ENCODE data around the gene CDK13. TPM values are rescaled to one million over a fixed set of nuclear protein-coding genes. Genes with fewer than 3 reads are reported as not detected.

CDK13 gene
- total RNA-seq, 1 donor from 2014 or later: 68.6 TPM

- intact Hi-C loops (cut with DNase I): no loop called here
- H3K27ac ChIP-seq: no peak overlapping the region
- peaks cover 0 to 19% of the 10 kb centered on the region in 2 donors for H3K36me3 ChIP-seq
- no peaks in the 10 kb centered on the region for H3K27me3 ChIP-seq
- H3K4me1 ChIP-seq: no peaks in the 10 kb centered on the region
- no peaks in the 10 kb centered on the region for H3K9me3 ChIP-seq
- no peak overlapping the region for H3K4me3 ChIP-seq
- TF ChIP-seq, protein P1, sequence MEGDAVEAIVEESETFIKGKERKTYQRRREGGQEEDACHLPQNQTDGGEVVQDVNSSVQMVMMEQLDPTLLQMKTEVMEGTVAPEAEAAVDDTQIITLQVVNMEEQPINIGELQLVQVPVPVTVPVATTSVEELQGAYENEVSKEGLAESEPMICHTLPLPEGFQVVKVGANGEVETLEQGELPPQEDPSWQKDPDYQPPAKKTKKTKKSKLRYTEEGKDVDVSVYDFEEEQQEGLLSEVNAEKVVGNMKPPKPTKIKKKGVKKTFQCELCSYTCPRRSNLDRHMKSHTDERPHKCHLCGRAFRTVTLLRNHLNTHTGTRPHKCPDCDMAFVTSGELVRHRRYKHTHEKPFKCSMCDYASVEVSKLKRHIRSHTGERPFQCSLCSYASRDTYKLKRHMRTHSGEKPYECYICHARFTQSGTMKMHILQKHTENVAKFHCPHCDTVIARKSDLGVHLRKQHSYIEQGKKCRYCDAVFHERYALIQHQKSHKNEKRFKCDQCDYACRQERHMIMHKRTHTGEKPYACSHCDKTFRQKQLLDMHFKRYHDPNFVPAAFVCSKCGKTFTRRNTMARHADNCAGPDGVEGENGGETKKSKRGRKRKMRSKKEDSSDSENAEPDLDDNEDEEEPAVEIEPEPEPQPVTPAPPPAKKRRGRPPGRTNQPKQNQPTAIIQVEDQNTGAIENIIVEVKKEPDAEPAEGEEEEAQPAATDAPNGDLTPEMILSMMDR (IDR thresholded peaks at IDR 0.05): no peak
- DNase-seq (ENCODE audit: low spot score in 2 of 2): no peak
Measured at GRCh38 chr7:40059057-40059456, 109.0 kb downstream of the CDK13 start.

DNA sequence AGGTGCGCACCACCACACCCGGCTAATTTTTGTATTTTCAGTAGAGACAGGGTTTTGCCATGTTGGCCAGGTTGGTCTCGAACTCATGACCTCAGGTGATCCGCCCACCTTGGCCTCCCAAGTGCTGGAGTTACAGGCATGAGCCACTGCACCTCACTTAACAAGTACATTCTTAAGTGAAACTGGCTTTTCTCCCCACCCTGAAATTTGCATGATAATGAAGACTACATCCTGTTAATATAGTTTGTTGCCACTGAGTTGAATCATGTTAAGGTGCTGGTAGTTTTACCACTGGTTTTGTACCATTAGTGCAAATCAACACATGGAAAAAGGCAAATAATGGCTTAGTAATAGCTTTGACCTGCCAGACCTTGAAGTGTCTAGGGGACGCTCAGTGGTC, 122.2 kb downstream of the CDK13 start:
- intact Hi-C loops (cut with DNase I): no loop called here
- TF ChIP-seq, protein P1 (IDR thresholded peaks at IDR 0.05): no peak
- H3K27me3 ChIP-seq: no peaks in the 10 kb centered on the region
- no peak overlapping the region for H3K27ac ChIP-seq
- no peak overlapping the region for H3K4me3 ChIP-seq
- no peaks in the 10 kb centered on the region for H3K9me3 ChIP-seq
- no peak for DNase-seq (ENCODE audit: low spot score in 2 of 2)
- H3K4me1 ChIP-seq: no peaks in the 10 kb centered on the region
- H3K36me3 ChIP-seq: peaks cover 0 to 3% of the 10 kb centered on the region in 2 donors

DNA sequence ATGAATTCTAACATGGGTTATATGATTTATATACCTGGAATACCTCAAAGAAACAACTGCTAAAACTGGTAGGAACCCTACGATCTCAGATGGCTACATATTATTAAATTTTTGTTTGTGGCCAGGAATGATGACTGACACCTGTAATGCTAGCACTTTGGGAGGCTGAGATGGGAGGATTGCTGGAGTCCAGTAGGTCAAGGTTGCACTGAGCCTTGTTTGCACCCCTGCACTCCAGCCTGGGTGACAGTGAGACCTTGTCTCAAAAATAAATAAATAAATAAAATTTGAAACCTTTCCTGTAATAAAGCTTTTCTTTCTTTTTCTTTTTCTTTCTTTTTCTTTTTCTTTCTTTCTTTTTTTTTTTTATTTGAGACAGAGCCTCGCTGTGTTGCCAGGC, 123.2 kb downstream of the CDK13 start:
- no peaks in the 10 kb centered on the region for H3K9me3 ChIP-seq
- peaks cover 0 to 2% of the 10 kb centered on the region in 2 donors for H3K36me3 ChIP-seq
- DNase-seq (ENCODE audit: low spot score in 2 of 2): no peak
- intact Hi-C loops (cut with DNase I): no loop called here
- no peak overlapping the region for H3K4me3 ChIP-seq
- TF ChIP-seq, protein P1 (IDR thresholded peaks at IDR 0.05): no peak
- H3K27me3 ChIP-seq: no peaks in the 10 kb centered on the region
- no peaks in the 10 kb centered on the region for H3K4me1 ChIP-seq
- no peak overlapping the region for H3K27ac ChIP-seq

- no peaks in the 10 kb centered on the region for H3K27me3 ChIP-seq
- no peak overlapping the region for H3K4me3 ChIP-seq
- H3K27ac ChIP-seq: no peak overlapping the region
- no peaks in the 10 kb centered on the region for H3K9me3 ChIP-seq
- intact Hi-C loops (cut with DNase I): no loop called here
- TF ChIP-seq, protein P1 (IDR thresholded peaks at IDR 0.05): no peak
- peaks cover 9 to 15% of the 10 kb centered on the region in 2 donors for H3K36me3 ChIP-seq
- H3K4me1 ChIP-seq: no peaks in the 10 kb centered on the region
- no peak for DNase-seq (ENCODE audit: low spot score in 2 of 2)
Measured at GRCh38 chr7:40077849-40078248, 127.8 kb downstream of the CDK13 start.

GRCh38 chr7:40092182-40092581, 142.1 kb downstream of the CDK13 start:
- TF ChIP-seq, protein P1 (IDR thresholded peaks at IDR 0.05): no peak
- H3K4me3 ChIP-seq: no peak overlapping the region
- peaks cover 35 to 71% of the 10 kb centered on the region in 2 donors for H3K36me3 ChIP-seq
- H3K9me3 ChIP-seq: no peaks in the 10 kb centered on the region
- H3K4me1 ChIP-seq: no peaks in the 10 kb centered on the region
- intact Hi-C loops (cut with DNase I): no loop called here
- no peak for DNase-seq (ENCODE audit: low spot score in 2 of 2)
- no peaks in the 10 kb centered on the region for H3K27me3 ChIP-seq
- no peak overlapping the region for H3K27ac ChIP-seq
